Stomach smooth muscle (tissue), 2 donors: ENCODE measurements around the gene TLK1.

Experiments used
- H3K27ac ChIP-seq: one replicate; pipeline ENCODE4 v1.7.0; 2013; ENCODE audit warnings: mild to moderate bottlenecking, low read length, inconsistent platforms
- H3K27me3 ChIP-seq, 2 donors: one replicate each; pipeline ENCODE4 v1.7.0; 2013; ENCODE audit warnings: low read length in 2 of 2; ENCODE audit not compliant: insufficient read depth in 2 of 2, control insufficient read depth in 1 of 2
- H3K36me3 ChIP-seq, 2 donors: one replicate each; pipeline ENCODE4 v1.7.0; 2013; ENCODE audit warnings: low read length in 2 of 2; ENCODE audit not compliant: control insufficient read depth in 2 of 2, insufficient read depth in 2 of 2
- H3K4me1 ChIP-seq: one replicate; pipeline ENCODE4 v1.7.0; 2013; ENCODE audit warnings: low read length; ENCODE audit not compliant: control insufficient read depth, insufficient read depth
- H3K4me3 ChIP-seq, 2 donors: one replicate each; pipeline ENCODE4 v1.7.0; 2013; ENCODE audit warnings: low read length in 2 of 2
- H3K9ac ChIP-seq, 2 donors: one replicate each; pipeline ENCODE4 v1.7.0; 2013; ENCODE audit warnings: low read length in 2 of 2, mild to moderate bottlenecking in 1 of 2
- H3K9me3 ChIP-seq, 2 donors: one replicate each; pipeline ENCODE4 v1.7.0; 2013; ENCODE audit warnings: low read length in 2 of 2; ENCODE audit not compliant: control insufficient read depth in 2 of 2
- donor health status: healthy.
- donor health status: Pancreatic carcinoma.

The TLK1 gene

DNA sequence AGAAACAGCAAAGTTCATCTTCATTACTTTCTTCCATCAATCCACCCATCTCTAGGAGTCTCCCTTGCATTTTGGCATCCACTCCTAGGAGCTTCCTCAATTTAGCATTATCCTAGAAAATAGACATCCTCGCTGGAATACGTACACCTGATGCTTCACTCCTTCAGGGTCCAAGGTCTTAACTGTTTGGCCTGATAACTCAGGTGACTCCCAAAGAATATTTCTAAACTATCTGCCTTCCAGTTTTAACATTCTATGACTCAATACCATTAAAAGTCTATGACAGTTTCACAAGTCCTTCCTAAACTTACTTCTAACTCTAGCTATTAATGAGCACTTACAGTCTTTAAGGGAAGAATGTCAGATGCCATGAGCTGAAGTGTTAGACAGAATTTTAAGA, 26.5 kb upstream of the TLK1 start:
- no peak overlapping the region for H3K4me3 ChIP-seq
- H3K27ac ChIP-seq: no peak overlapping the region
- H3K36me3 ChIP-seq: no peaks in the 10 kb centered on the region
- H3K9me3 ChIP-seq: no peaks in the 10 kb centered on the region
- H3K4me1 ChIP-seq: no peaks in the 10 kb centered on the region
- H3K27me3 ChIP-seq: no peaks in the 10 kb centered on the region
- no peak overlapping the region for H3K9ac ChIP-seq

DNA sequence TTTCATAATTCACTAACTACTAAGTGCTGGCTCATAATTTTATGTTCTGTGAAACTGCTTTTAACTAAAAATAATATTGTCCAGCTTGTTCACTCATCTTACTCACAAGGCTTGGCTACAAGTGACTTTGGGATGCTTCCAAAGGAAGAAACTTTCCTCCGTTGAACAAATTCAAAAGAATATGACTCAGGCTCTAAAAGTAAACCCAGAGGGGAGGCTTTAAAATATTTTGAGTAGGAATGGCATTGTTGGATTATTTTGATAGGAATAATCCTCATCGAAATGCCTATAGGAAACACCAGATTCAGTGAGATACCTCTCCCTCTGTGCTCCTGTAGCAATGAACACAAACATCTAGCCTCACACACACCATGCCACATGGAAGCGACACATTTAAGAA, 25.2 kb upstream of the TLK1 start:
- Histone ChIP-seq H3K27ac (no peak overlapping the region), H3K36me3 (no peaks in the 10 kb centered on the region), H3K4me1 (no peaks in the 10 kb centered on the region), H3K27me3 (no peaks in the 10 kb centered on the region), H3K9ac (no peak overlapping the region), H3K4me3 (no peak overlapping the region), H3K9me3 (no peaks in the 10 kb centered on the region)

DNA sequence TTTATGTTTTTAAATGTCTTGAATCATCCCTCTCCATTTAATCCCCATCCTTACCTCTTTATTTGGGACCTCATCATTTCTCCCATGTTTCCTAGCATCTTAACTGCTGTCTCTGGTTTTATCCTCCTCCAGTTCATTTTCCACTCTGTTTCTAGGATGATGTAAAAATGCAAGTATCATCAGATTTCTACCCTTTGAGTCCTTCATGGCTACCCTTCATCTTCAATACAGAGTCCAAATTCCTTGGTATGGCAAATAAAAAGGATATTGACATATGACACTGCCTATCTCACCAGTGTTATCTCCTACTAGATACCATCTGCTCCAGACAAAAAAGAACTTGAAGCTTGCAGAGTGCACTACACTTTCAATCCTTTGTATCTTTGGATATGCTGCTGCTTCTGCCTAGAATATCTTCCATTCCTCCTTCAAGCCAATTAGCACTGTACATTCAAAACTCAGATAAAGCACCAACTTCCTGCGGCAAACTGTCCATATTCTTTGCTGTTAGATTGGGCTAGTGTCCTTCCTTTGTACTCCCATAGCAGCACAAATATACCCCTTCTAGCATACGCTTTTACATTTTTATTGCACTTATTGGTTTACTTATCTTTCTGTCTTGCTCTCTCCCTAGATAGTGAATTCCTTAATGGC, 24.6 kb upstream of the TLK1 start:
- H3K9me3 ChIP-seq: no peaks in the 10 kb centered on the region
- no peak overlapping the region for H3K4me3 ChIP-seq
- no peak overlapping the region for H3K27ac ChIP-seq
- H3K27me3 ChIP-seq: no peaks in the 10 kb centered on the region
- no peaks in the 10 kb centered on the region for H3K4me1 ChIP-seq
- no peaks in the 10 kb centered on the region for H3K36me3 ChIP-seq
- H3K9ac ChIP-seq: peak overlapping the region in 1 of 2 donors; percentile 35

DNA sequence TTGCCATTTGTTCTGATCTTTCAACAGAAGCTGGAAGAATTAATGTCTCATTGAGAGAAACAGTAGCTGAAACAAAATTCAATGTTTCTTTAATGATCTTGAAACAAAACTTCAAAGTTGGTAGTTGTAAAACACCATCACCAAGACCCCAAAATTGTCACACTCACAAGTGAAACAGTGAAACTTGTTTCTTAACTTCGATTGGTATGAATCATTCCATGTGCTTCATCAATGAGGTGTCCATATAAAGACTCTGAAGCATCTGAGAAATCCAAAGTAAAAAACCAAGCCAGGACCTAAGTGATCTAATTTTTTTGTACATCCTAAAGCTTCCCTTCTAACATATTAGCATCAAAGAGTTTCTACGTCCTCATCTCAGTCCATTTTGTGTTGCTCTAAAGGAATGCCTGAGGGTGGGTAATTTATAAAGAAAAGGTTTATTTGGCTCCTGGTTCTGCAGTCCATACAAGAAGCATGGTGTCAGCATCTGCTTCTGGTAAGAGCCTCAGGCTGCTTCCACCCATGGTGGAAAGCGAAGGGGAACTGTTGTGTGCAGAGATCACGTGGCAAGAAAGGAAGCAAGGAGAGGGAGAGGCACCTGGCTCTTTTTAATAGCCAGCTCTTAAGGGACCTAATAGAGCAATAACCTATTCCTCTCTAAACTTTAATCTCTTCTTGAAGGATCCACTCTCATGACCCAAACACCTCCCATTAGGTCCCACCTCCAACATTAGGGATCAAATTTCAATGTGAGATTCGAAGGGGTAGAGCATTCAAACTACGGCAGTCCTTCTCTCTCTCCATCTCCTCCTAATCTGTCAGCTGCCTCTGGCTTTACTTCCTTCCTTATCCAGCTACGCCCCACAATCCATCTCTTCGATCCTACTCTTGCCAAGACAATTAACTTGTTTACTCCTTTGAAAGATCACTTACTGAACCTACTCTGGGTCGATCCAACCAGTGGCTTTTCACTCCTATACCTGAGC, 20.7 kb upstream of the TLK1 start:
- no peaks in the 10 kb centered on the region for H3K36me3 ChIP-seq
- H3K9me3 ChIP-seq: no peaks in the 10 kb centered on the region
- H3K27me3 ChIP-seq: no peaks in the 10 kb centered on the region
- H3K27ac ChIP-seq: no peak overlapping the region
- H3K4me3 ChIP-seq: peak overlapping the region in 1 of 2 donors; percentile 7
- no peaks in the 10 kb centered on the region for H3K4me1 ChIP-seq
- H3K9ac ChIP-seq: no peak overlapping the region

DNA sequence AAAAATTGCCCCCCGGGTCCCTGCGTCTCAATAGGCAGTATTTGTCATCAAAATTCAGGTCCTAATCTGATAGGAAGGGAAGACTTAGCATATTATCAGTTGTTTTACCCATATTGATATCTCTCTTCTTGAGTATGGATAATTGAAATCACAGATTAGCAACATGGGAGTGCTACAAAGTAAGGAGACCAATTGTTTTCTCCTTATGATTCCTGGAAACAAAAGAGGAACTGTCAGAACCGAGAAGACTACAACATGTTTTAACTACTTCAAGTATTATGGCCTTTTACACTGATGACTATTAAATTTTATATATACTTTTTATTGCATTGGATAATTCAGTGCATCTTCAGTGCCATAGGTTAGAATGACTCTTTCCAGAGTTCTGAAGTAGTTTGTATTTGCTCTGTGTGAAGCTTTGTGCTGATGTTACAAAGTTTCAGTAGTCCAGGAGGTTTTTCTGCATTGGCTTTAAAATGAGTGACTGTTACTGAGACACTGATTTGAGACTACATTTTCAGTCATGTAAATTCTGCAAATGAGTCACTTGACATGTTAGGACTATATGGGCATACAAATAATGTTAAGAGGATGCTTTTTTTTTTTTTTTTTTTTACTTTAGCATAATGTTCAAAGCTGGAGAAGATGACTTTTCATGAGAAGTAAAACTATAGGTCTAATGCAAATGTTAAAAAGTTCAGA, 19.7 kb upstream of the TLK1 start:
- H3K9ac ChIP-seq: no peak overlapping the region
- H3K4me1 ChIP-seq: no peaks in the 10 kb centered on the region
- no peak overlapping the region for H3K4me3 ChIP-seq
- no peaks in the 10 kb centered on the region for H3K36me3 ChIP-seq
- no peaks in the 10 kb centered on the region for H3K9me3 ChIP-seq
- H3K27me3 ChIP-seq: no peaks in the 10 kb centered on the region
- no peak overlapping the region for H3K27ac ChIP-seq

DNA sequence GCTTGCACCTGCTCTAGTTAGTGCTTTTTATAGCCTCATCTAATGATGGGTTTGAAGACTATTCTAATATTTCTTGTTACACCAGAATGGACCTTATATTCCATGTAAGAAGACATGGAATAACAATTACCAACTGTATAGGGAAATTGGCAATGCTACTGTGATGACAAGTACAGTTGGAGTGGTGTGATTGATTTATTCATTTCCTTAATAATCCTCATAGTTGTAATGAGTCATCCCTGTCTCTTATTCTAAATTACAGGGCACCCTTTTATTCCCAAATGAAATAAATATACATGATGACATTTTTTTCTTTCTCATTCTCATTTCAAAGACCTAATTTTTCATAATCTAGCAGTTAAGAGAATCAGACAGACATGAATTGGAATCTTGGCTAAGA, 18.3 kb upstream of the TLK1 start:
- Histone ChIP-seq H3K9me3 (no peaks in the 10 kb centered on the region), H3K4me1 (no peaks in the 10 kb centered on the region), H3K36me3 (no peaks in the 10 kb centered on the region), H3K4me3 (no peak overlapping the region), H3K27ac (no peak overlapping the region), H3K9ac (no peak overlapping the region), H3K27me3 (no peaks in the 10 kb centered on the region)

DNA sequence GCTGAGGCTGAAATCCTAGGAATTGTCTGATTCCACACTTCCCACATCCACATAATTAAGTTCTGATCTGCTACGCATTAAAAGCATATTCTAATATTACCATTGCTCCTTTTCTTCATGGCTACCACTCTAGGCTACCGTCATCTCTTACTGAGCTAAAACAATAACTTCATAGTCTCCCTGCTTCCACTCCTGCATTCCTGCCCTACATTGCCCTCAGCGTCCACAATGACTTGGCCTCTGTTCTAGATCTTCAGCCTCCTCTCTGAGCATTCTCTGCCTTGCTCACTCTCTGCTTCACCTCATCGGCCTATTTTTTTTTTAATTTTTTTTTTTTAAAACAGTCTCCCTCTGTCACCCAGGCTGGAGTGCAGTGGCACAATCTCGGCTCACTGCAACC, 15.8 kb upstream of the TLK1 start:
- H3K36me3 ChIP-seq: no peaks in the 10 kb centered on the region
- no peaks in the 10 kb centered on the region for H3K27me3 ChIP-seq
- H3K27ac ChIP-seq: no peak overlapping the region
- H3K4me1 ChIP-seq: no peaks in the 10 kb centered on the region
- no peak overlapping the region for H3K4me3 ChIP-seq
- no peak overlapping the region for H3K9ac ChIP-seq
- no peaks in the 10 kb centered on the region for H3K9me3 ChIP-seq

DNA sequence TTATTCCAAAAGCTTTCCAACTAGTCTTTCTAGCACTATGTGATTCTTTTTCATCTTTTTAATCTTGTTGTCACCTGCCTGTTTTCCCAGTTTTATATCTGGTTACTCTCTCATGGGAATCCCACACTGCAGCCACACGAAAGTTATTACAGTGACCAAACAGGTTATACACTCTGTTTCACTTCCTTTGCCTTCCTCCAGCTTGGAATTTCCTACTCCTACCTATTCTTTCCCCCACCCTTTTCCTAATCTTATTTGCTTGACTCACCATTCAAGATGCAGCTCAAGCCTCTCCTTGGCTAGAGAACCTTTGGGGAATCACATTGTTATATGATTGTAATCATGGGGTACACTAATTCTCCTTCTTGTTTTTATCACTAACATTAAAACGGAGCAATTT, 13.4 kb upstream of the TLK1 start:
- no peak overlapping the region for H3K4me3 ChIP-seq

DNA sequence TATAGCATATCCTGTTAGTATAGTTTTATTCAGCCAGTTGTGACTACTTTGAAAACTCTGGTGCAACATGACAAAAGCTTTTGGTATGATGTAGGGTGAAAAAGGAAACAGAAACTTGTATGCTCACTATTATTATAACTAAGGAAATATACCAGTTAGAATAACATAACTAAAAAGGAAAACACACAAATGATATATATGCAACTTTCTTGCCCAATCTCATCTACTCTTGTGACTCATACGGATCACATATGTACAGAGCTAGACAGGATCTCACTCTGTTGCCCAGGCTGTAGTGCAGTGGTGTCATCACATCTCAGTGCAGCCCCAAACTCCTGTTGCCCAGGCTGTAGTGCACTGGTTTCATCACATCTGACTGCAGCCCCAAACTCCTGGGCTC, 12.4 kb upstream of the TLK1 start:
- H3K4me1 ChIP-seq: no peaks in the 10 kb centered on the region
- no peaks in the 10 kb centered on the region for H3K27me3 ChIP-seq
- H3K9me3 ChIP-seq: no peaks in the 10 kb centered on the region
- no peaks in the 10 kb centered on the region for H3K36me3 ChIP-seq
- no peak overlapping the region for H3K27ac ChIP-seq
- no peak overlapping the region for H3K4me3 ChIP-seq
- no peak overlapping the region for H3K9ac ChIP-seq

More for the DNA sequence above, 13.4 kb upstream of the TLK1 start:
- Histone ChIP-seq H3K36me3 (no peaks in the 10 kb centered on the region), H3K9me3 (no peaks in the 10 kb centered on the region), H3K9ac (no peak overlapping the region), H3K27me3 (no peaks in the 10 kb centered on the region), H3K4me1 (no peaks in the 10 kb centered on the region), H3K27ac (no peak overlapping the region)

DNA sequence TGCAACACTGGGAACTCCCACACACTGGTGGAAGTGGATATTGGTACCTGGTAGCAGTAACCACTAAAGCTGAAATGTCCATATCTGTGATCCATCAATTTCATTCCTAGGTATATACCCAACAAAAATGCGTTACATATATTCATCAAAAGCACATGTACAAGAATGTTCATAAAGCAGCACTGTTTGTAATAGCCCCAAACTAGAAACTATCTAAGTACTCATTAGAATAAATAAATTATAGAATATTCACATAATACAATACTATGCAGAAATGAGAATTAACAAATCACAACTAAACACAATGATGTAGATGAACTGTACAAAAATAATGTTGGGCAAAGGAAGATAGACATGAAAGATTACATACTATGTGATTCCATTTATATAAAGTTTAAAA, 11.1 kb upstream of the TLK1 start:
- no peak overlapping the region for H3K9ac ChIP-seq
- H3K36me3 ChIP-seq: no peaks in the 10 kb centered on the region
- no peak overlapping the region for H3K4me3 ChIP-seq
- H3K27ac ChIP-seq: no peak overlapping the region
- H3K9me3 ChIP-seq: no peaks in the 10 kb centered on the region
- H3K4me1 ChIP-seq: no peaks in the 10 kb centered on the region
- H3K27me3 ChIP-seq: no peaks in the 10 kb centered on the region
